Epithelial cell of esophagus (primary cell): ENCODE measurements around the gene CD72.
"Not testable (repeated sequence)": the region's sequence is repeated elsewhere in the genome, so short reads cannot be mapped to it uniquely, and the experiment has no call there.

Experiments used
- DNase-seq: peaks from one replicate; pipeline ENCODE4 v3.0.0; 2010; ENCODE audit warnings: low read depth
- H3K4me3 ChIP-seq: 2 replicates; pipeline ENCODE4 v1.5.1; 2011; ENCODE audit warnings: mild to moderate bottlenecking, low read length, control low read depth
- TF ChIP-seq, protein P1 (sequence below): IDR thresholded peaks from 2 replicates; pipeline ENCODE4 v1.5.1; 2011; ENCODE audit warnings: low read depth, mild to moderate bottlenecking, low read length, control low read depth, inconsistent platforms; ENCODE audit not compliant: insufficient read depth; ENCODE audit errors: missing control alignments

CD72 gene

DNA sequence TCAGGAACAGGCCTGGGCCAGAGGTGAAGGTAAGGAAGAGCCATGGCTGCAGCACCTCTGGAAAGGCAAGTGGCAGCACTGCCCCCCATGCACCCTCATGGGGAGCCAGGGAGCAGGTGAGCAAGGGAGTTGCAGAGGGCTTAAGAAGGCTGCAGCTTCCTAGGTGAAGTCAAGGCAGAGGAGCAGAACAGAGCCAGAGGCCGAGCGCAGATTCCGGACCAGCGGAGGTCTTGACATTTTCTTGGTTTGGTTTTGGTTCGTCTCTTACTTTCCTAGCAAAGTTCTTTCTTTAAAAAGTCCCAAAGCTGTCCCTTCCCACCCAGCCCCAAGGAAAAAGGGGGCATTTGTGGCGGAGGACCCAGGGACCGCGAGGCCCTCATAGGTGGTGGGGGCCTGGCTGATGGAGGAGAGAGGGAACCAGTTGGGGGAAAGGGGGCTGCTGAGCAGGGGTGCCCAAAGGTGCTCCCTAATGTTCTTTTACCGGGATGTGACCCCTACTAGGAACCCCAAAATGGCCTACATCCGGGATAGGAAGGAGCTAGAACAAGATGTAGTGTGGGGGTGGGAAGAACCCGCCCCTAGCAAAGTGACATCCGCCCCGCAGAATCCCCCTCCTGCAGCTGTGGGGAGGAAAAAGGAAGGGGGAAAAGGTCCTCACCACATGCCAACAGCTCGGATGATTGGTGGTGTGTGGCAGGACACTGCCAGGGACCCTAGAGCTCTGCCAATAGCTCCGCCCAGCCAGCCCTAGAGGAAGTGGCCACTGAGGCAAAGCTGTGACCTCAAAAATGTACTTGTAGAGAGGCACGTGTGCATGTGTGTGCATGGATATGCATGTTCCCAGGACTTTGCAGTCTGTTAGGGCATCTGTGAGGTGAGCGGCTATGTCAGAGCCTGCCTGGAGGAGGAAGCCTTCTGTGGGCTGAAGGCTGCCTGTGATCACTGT lies 914 bp upstream of the CD72 start:
- TF ChIP-seq, protein P1, sequence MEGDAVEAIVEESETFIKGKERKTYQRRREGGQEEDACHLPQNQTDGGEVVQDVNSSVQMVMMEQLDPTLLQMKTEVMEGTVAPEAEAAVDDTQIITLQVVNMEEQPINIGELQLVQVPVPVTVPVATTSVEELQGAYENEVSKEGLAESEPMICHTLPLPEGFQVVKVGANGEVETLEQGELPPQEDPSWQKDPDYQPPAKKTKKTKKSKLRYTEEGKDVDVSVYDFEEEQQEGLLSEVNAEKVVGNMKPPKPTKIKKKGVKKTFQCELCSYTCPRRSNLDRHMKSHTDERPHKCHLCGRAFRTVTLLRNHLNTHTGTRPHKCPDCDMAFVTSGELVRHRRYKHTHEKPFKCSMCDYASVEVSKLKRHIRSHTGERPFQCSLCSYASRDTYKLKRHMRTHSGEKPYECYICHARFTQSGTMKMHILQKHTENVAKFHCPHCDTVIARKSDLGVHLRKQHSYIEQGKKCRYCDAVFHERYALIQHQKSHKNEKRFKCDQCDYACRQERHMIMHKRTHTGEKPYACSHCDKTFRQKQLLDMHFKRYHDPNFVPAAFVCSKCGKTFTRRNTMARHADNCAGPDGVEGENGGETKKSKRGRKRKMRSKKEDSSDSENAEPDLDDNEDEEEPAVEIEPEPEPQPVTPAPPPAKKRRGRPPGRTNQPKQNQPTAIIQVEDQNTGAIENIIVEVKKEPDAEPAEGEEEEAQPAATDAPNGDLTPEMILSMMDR: no peak
- DNase-seq: no peak
- no peak overlapping the region for H3K4me3 ChIP-seq

DNA sequence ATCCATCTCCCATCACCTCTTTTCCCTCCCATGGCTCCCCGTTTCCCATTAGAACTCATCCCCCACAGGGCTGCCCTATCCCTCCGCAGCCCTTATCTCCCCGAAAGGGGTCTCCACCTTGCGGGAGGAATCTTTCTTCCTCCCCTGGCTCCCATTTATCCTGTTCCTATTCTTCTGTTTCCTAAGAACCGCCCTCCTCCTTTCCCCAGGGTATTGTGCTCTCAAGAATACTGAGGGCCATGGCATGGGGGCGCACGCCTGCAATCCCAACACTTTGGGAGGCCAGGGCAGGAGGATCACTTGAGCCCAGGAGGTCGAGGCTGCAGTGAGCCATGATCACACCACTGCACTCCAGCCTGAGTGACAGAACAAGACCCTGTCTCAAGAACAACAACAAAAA lies 665 bp downstream of the CD72 start:
- H3K4me3 ChIP-seq: no peak overlapping the region
- TF ChIP-seq, protein P1: no peak

DNA sequence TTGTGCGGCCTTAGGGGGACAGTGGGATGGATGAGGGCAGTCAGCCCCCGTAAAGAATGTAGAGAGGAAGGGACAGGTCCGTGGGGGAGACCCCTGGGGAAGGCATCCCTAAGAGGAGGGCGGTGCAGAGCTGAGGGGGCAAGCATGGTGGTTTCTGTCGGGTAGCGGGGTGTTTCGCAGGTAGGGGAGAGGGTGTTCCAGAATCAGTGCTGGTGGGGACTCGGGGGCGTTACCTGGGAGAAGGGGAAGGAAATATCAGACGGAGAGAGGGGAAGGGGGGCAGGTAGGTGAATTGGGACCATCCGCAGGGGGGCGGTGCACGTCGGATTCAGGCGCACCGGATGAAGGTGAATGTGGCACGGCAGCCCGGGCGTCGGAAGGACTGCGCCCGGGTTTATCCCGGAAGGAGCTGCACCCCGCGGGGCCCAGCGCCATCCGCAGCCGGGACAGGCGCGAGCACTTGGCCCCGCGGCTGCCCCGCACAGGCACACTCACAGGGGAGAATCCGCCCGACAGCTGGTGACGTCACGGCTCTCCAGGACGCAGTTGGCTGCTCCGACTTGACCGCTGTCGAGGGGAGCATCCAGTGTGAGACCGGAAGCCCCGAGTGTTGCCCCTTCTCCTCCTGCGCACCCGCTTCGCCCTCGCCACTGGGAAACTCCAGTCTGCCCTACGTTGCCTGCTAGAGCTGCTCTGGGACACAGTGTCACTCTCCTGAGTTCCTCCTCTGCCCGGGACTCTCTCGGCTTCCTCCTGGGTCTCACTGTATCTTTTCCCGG lies 1.3 kb downstream of the CD72 start:
- peak overlapping the region; percentile 32 for H3K4me3 ChIP-seq
- DNase-seq: peak; percentile 55
- TF ChIP-seq, protein P1: no peak

More for the DNA sequence above, 665 bp downstream of the CD72 start:
- DNase-seq: no peak

DNA sequence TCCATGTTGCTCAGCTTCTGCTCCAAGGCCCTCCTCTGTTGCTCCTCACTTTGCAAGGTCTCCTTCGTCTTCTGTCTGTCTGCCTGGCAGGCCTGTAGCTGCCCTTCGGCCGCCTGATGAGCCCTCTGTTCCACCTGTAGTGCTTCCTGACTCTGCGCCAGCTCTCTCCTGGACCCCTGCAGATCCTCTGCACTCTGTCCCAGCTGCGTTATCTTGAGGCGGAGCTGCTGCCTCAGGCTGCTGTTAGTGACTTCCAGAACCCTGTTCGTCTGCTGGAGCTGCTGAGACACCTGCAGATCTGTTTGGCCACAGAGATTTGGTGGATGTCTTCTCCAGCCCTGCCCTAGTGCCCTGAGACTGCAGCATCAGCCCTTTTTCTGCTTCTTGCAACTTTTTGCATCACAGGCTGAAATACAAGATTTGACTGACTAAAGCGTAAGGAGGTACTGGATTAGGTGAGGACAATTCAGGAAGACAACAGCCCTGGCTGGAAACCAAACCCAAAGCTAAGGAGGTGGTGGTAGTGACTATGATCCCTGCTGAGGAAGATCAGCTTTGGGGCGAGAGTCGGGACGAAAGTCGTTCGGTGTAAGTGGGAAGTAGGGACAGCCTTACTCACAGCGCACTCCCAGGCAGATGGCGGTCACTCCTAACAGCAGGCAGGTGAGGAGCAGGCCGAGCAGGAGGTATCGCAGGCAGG lies 2.1 kb downstream of the CD72 start:
- DNase-seq: no peak
- H3K4me3 ChIP-seq: no peak overlapping the region
- TF ChIP-seq, protein P1: no peak

DNA sequence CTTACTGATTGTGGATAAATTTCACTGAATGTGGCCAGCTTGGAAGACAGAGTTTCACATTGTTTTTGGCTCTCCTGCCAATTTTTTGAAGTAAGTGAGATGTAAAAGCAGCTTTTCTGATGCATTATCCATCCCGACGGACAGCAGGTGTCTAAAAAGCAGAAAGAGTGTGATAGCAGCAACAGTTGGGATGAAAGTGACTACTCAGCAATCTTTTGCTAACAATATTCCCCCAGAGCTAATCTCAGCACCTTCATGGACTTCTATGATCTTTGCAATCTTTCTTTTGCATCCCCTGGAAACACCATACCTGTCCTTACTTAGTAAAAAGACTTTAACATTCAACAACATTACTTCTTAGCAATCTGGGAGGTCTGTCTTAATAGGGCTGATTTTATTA lies 5.4 kb downstream of the CD72 start:
- TF ChIP-seq, protein P1: no peak
- DNase-seq: no peak
- H3K4me3 ChIP-seq: no peak overlapping the region

DNA sequence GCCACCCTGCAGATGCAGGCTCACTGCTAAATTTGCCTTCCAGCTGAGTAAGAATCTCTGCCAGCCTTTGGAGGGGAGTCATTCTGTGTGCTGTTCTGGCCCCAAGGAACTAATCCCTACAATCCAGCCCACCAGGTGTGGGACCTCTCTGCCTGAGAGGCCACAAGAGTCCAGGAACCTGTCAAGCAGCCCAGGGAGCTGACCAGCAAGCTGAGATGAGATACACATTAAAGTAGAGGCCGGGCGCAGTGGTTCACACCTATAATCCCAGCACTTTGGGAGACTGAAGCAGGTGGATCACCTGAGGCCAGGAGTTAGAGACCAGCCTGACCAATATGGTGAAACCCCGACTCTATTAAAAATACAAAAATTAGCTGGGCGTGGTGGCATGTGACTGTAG lies 6.1 kb downstream of the CD72 start:
- DNase-seq, H3K4me3 ChIP-seq: not testable (repeated sequence)
